ENCODE data around the gene ZDHHC8. TPM values are rescaled to one million over a fixed set of nuclear protein-coding genes. Genes with fewer than 3 reads are reported as not detected.

ZDHHC8 gene
- total RNA-seq, 1 donor, result 12.7 TPM

DNA sequence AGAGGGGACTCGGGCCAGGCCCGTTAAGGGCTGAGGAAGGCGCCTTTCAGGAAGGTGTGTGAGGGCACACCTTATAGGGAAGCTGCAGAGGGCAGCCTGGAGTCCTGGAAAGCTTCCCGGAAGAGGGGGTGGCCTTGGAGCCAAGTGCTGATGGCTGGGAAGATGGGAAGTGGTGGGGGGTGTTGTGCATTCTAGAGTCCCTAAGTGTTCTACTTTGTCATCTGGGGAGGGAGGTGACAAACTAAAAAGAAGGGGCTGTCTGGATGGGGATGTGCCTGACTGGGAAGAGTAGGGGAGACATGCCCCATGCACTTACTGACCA, 6.8 kb downstream of the ZDHHC8 start:
- no peak overlapping the region for H3K4me3 ChIP-seq (ENCODE audit: low read depth, low read length)
- DNase-seq (ENCODE audit: low read depth), result no peak

DNA sequence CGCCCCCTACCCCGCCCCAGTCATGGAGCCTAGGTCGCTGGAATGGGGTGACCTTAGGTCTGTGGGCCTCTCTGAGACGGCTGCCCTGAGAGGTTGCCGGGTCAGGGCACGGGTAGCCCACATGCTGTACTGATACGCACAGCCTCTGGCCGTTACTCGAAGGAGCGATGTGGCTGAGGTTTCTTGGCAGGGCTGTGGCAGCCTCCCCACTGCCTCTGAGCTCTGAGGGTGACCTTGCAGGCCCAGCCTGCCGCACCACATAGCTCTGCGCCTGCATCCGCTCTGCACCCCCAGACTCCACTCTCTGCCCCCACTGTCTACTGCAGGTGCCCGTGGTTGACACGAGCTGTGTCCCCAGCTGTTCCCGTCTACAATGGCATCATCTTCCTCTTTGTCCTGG, 7.3 kb downstream of the ZDHHC8 start:
- DNase-seq (ENCODE audit: low read depth), result no peak
- H3K4me3 ChIP-seq (ENCODE audit: low read depth, low read length), result no peak overlapping the region
- TF ChIP-seq, protein P1, sequence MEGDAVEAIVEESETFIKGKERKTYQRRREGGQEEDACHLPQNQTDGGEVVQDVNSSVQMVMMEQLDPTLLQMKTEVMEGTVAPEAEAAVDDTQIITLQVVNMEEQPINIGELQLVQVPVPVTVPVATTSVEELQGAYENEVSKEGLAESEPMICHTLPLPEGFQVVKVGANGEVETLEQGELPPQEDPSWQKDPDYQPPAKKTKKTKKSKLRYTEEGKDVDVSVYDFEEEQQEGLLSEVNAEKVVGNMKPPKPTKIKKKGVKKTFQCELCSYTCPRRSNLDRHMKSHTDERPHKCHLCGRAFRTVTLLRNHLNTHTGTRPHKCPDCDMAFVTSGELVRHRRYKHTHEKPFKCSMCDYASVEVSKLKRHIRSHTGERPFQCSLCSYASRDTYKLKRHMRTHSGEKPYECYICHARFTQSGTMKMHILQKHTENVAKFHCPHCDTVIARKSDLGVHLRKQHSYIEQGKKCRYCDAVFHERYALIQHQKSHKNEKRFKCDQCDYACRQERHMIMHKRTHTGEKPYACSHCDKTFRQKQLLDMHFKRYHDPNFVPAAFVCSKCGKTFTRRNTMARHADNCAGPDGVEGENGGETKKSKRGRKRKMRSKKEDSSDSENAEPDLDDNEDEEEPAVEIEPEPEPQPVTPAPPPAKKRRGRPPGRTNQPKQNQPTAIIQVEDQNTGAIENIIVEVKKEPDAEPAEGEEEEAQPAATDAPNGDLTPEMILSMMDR (IDR thresholded peaks at IDR 0.05; ENCODE audit: insufficient read depth, low read length), result no peak

More for the DNA sequence above, 6.8 kb downstream of the ZDHHC8 start:
- TF ChIP-seq, protein P1 (IDR thresholded peaks at IDR 0.05; ENCODE audit: insufficient read depth, low read length), result no peak

DNA sequence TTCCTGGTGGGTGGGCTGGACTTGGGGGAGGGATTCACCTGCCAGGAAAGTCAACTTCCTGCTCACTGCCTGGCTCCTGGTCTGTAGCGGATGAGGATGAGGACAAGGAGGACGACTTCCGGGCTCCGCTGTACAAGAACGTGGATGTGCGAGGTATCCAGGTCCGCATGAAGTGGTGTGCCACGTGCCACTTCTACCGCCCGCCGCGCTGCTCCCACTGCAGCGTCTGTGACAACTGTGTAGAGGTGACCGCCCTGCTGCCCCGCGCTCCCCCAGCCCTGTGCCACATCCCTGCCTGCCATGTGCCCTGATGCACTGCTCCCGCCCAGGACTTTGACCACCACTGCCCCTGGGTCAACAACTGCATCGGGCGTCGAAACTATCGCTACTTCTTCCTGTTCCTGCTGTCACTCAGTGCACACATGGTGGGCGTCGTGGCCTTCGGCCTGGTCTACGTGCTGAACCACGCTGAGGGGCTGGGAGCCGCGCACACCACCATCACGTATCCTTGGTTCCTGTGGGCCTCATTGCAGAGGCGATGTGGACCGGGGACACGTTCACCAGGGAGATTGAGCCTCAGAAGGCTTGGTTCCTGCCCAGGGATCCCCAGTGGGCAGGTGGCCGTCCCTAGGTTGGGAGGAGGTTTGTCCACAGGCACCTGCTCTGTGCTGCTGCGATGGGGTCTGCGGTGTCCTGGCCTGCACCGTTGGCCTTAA, 7.9 kb downstream of the ZDHHC8 start:
- no peak overlapping the region for H3K4me3 ChIP-seq (ENCODE audit: low read depth, low read length)
- TF ChIP-seq, protein P1 (IDR thresholded peaks at IDR 0.05; ENCODE audit: insufficient read depth, low read length), result no peak
- DNase-seq (ENCODE audit: low read depth), result no peak

DNA sequence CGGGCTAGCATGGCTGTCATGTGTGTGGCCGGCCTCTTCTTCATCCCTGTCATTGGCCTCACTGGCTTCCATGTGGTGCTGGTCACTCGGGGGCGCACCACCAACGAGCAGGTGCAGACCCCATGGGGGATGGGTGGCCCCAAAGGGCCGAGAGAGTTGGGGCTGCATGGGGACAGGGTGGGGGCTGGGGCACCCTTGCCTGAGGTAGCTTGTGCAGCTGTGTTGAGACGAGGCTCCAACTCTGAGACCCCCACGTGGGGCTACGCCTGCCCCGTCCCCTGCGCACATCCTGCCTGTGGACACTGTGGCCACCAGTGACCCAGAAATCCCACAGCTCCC, 8.5 kb downstream of the ZDHHC8 start:
- no peak overlapping the region for H3K4me3 ChIP-seq (ENCODE audit: low read depth, low read length)
- TF ChIP-seq, protein P1 (IDR thresholded peaks at IDR 0.05; ENCODE audit: insufficient read depth, low read length), result no peak
- DNase-seq (ENCODE audit: low read depth), result no peak

GRCh38 chr22:20140521-20140964, 8.9 kb downstream of the ZDHHC8 start:
- no peak overlapping the region for H3K4me3 ChIP-seq (ENCODE audit: low read depth, low read length)
- no peak for DNase-seq (ENCODE audit: low read depth)
- TF ChIP-seq, protein P1 (IDR thresholded peaks at IDR 0.05; ENCODE audit: insufficient read depth, low read length), result no peak

DNA sequence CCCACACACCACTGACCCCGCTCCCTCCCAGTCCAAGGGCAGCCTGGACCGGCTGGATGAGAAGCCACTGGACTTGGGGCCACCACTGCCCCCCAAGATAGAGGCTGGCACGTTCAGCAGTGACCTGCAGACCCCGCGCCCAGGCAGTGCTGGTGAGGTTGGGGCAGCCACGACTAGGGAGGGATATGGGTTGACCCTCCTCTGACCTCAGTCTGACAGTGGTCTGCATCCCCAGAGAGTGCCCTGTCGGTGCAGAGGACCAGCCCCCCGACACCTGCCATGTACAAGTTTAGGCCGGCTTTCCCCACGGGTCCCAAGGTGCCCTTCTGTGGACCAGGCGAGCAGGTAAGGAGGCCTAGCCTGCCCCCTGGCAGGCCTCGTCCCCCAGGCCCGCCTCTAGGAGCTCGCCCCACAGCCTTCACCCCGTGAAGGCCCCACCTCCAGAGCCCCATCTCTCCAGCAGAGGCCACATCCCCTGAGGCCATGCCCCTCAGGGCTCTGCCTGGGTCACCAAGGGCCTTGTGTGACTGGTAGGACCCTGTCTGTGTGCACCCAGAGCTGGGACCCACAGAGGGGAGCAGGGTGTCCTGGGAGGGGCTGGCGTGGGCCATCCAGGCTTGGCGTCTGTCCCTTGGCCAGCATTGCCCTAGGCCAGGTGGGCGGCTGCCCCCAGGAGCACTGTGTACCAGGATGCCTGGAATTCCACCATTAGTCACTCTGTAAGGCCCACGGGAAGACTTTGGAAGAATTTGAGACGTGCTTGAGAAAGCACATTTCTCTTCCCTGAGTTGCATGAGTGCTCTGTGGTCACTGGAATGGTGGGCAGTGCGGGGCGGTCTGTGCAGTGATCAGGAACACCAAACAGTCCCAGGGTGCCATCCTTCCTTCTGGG, 9.8 kb downstream of the ZDHHC8 start:
- DNase-seq (ENCODE audit: low read depth), result peak; percentile 36
- no peak overlapping the region for H3K4me3 ChIP-seq (ENCODE audit: low read depth, low read length)
- TF ChIP-seq, protein P1 (IDR thresholded peaks at IDR 0.05; ENCODE audit: insufficient read depth, low read length), result no peak

Data from fibroblast of the aortic adventitia (primary cell).